ENCODE results near the gene CDKN2B. TPM values are rescaled to one million over a fixed set of nuclear protein-coding genes. Genes with fewer than 3 reads are reported as not detected.

Gene CDKN2B
- not detected in 5 replicates for total RNA-seq (2022; extraction: Qiagen RNA extraction)

GRCh38 chr9:22008717-22009505 is at the start of gene CDKN2B:
Gene CDKN2B (minus strand): TSS chr9:22009305. CDS start chr9:22008953, 352 bp downstream.

GRCh38 chr9:21994556-21995005 is 14.5 kb downstream of the CDKN2B start, which contains the start of gene CDKN2B-AS1:
Gene CDKN2B-AS1 (plus strand): TSS chr9:21994791.

GRCh38 chr9:21993893-21994555 is 15.1 kb downstream of the CDKN2B start, which contains the start of gene CDKN2A:
Gene CDKN2A (minus strand): TSS chr9:21994392.

Other genes starting within 250 kb of the CDKN2B start
- gene MTAP, start 206.7 kb downstream of the CDKN2B start, total RNA-seq (2022; extraction: Qiagen RNA extraction): 6.2 to 22.1 TPM (median 8.5 TPM) in 5 replicates
- not detected in 5 replicates for gene CDKN2A, start 14.9 kb downstream of the CDKN2B start, total RNA-seq (2022; extraction: Qiagen RNA extraction)
- not detected in 5 replicates for gene CDKN2B-AS1, start 14.5 kb downstream of the CDKN2B start, total RNA-seq (2022; extraction: Qiagen RNA extraction)

Data from A549 treated with Hydrocortisone at 1 μM for 4 hours (cell line).